Inflammatory macrophage (primary cell): Measurements from ENCODE around the gene CALN1.
"Not testable (repeated sequence)": the region's sequence is repeated elsewhere in the genome, so short reads cannot be mapped to it uniquely, and the experiment has no call there.

ENCODE experiments used
- DNase-seq, 2 donors: peaks; one replicate each; pipeline ENCODE4 v3.0.0-alpha.2; 2020 to 2022
- total RNA-seq, 18 experiments: gene quantifications; one replicate each; lab custom pipeline; 2026; ENCODE audit warnings: mixed read lengths in 6 of 18, inconsistent platforms in 2 of 18; lab: John Stamatoyannopoulos, UW

The CALN1 gene
- 0 to 0.24 (median 0.04) reads per million in 18 experiments for total RNA-seq

DNA sequence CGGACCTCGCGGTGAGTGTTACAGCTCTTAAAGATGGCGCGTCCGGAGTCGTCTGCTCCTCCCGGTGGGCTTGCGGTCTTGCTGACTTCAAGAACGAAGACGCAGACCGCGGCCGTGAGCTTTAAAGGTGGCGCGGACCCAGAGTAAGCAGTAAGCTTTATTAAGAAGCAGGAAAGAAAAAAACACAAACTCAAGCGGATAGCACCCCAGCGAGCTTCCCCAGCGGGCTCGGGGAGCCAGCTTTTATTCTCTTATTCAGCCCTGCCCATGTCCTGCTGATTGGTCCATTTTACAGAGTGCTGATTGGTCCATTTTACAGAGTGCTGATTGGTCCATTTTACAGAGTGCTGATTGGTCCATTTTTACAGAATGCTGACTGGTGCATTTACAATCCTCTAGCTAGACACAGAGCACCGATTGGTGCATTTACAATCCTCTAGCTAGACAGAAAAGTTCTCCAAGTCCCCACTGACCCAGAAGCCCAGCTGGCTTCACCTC, at the start of gene CALN1:
Gene CALN1, minus strand, starts transcription at position 218 of the 498 bp plus-strand sequence.
- not testable (repeated sequence) for DNase-seq

DNA sequence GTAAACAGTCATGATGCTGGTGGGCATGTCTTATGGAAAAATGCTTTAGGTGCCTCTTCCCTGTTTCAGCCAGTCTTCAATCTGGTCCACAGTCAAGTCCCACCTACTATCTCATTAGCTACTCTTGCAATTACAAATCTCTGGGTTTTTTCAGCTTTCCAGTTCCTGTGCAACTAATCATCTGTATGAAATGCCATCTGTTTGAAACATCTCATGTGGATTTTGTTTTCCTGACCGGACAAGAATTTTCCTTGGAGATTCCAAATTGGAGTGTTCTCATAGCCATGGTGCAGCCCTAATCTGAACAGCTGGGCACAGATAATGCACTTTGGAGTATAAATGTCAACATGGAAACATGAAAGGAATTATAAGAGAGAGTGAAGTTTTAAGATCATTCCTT, 41.3 kb upstream of the CALN1 start:
- DNase-seq, result no peak

- DNase-seq, result no peak
Observed at GRCh38 chr7:72447465-72448204, 35.5 kb upstream of the CALN1 start.

- no peak for DNase-seq
Observed at GRCh38 chr7:72446591-72447462, 34.7 kb upstream of the CALN1 start.

DNA sequence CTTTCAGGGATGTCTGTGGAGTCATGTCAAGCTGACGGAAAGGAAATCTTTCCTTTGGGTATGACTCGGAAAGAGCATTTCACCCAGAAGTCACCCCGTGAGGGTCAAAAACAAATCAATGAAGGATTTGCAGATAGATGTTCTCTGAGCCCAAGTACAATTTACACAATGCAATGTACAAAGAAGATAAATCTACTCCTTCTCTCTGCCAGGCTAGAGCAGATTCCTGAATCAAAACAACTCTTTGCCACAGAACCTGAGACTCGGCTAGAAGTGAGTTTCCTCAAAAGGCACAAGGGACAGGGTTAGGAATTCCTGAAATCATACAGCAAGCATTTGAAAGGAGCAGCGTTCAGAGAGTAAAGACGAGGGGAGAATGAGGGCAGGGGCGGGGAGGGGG, 34.0 kb upstream of the CALN1 start:
- DNase-seq, result no peak

DNA sequence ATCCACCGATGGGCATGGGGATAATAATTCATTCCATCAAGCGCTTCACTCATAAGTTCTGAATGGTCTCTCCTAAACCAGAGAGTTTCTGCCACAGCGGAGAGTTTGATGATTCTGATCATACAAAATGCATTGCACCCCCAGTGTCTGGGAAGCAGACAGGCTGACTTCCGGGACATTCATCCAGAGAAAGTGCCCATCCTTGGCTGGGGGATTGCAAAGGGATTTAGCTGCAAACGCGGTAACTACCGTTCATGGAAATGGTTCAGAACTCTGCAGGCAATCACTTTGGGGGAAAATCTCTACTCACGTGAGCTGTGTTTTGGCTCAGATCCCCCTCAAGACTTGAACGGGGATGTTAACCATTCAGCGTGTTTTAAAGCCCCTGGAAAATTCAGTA, 33.4 kb upstream of the CALN1 start:
- DNase-seq, result no peak

DNA sequence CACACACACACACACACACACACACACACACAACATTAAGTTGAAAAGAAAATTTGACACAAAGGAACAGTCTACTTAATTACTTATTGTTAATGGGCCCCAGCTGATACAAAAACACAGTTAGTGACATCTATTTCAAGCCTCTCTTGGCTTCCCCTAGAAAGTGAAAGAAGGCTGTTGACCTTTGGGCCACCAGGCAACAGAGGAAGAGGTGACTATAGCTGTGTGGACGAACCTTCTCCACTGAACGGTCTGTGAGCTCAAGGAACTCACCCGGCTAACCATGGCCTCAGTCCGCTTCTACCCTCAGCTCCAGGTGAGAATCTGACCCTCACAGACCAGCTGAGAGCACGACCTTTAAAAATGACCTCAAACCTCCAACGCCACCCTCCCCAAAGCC, 32.9 kb upstream of the CALN1 start:
- no peak for DNase-seq

DNA sequence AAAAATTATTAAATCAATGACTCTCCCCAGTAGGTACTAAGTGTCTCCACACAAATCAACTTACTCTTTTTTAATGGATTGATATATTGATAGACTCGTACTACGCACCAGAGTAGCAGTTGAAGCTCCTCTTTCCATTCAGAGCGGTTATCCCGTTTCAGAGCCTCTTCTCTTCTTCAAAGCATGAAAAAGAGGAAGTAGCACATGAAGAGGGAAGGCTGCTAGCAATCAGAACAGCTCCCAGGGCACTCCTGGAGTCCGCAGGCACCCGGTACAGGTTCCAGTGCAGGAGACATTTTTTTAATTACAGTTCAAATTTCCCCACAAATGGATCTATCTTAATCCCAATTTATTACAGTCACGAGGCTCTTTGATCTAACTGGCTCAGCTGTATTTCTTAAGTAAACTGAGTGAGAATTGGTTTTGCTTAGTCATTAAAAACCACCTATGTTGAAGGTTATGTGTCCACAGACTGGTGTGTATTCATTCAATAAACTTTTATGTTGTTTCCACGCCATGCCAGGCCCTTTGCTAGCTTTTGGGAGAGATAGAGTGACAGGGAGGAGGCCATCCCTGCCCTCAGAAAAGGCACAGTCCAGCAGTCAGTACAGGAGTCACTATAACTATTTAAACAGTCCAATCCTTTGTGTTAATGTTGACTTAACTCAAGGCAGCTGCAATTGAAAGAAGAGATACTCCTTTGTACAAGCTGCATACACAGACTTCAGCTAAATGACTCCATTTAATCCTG, 32.1 kb upstream of the CALN1 start:
- DNase-seq, result peak; percentile 31 to 49

DNA sequence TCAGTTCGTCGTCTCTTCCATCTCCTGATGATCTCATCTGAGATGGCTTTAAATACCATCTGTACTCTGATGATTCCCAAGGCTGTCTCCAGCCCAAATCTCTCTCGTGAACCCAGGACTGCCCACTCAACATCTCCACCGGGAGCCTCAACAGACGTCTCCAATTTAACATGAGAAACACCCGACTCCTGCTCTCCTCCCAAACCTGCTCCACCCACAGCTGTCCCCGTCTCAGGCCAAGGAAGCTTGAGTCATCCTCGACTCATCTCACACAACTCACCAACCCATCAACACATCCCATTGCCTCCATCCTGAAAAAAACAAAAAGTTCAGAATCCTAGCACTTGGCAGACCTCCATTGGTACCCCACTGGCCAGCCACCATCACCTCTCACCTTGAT, 29.7 kb upstream of the CALN1 start:
- no peak for DNase-seq

DNA sequence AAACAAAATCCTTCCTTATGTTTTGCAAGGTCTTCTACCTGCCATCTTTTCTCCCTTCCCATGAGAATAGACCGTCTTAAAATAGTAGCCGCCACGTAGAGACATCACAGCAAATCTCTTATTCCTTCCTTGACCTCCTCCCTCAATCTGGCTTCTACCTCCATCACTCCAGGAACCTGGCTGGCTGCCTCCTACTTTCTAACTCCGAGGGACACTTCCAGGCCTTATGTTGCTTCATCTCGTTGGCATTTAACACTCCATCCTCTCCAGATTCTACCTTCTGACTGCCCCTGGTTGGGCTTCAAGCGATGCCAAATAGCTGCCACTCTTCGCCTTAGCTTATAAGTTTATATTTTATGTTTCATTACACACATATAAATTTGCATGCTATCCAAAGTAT, 26.4 kb upstream of the CALN1 start:
- no peak for DNase-seq

DNA sequence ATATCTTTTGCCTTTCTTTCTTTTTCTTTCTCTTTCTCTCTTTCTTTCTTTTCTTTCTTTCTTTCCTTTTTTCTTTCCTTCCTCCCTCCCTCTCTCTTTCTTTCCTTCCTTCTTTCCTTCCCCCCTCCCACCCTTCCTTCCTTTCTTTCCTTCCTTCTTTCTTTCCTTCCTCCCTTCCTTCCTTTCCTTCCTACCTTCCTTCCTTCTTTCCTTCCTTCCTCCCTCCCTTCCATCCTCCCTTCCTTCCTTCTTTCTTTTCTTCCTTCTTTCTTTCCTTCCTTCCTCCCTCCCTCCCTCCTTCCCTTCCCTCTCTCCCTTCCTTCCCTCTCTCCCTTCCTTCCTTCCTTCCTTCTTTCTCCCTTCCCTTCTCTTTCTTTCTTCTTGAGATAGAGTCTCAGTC, 25.5 kb upstream of the CALN1 start:
- DNase-seq, result no peak

DNA sequence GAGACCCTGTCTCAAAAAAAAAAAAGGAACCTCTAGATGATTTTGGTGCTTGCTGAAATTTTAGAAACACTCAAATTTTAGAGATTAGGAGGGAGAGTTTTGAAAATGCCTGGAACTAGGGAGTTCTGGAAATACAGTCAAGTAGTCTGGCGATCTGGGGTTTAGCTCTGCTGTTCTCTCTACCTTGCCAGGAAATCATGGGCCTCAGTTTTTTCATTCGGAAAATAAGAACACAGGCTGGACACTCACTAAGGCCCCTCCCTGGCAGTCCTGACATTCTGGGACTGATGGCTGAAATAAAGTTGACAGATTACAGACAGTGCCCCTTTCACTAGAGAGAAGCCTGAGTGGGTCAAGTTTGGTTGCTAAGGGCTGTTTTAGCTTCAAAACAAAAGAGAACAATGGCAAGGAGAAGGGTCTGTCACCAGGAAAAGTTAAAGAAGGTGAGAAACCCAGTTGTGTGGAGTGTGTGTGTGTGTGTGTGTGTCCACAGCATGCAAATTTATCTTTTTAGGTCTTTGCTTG, 25.0 kb upstream of the CALN1 start:
- no peak for DNase-seq

DNA sequence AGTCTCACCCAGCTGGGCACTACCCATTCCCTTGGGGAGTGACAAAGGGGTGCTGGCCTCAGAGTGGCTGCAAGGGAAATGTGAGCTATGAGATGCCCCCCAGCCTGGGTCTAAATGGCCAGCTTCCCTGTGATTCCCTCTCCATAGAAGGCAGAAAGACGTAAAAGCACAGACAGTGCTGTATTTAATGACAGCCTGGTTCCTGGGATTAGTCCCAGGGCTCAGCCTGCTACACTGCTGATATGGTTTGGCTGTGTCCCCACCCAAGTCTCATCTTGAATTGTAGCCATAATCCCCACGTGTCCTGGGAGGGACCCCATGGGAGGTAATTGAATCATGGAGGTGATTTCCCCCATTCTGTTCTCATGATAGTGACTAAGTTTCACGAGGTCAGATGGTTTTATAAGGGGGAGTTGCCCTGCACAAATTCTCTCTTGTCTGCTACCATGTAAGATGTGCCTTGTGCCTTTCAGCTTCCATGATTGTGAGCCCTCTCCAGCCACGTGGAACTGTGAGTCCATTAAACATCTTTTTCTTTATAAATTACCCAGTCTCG, 23.9 kb upstream of the CALN1 start:
- DNase-seq, result no peak

GRCh38 chr7:72435366-72435765, 23.2 kb upstream of the CALN1 start:
- DNase-seq, result no peak

DNA sequence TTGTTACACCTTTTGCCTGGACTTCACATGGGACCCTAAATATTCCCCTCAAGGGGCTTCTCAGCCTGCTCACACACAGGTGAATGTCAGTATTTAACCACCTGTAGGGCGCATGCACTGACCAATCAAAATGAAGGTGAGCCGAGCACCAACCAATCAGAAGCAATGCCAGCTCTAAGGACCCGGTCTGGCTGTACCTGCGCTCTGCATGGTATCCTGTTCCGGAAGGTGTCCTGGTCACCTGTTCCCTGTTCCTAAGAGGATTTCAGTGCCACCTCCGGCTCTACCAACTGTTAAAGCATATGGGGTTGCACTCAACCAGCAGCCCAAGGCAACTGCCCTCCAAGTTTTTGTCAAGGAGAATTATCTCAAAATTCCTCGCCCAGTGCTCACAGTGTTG, 18.4 kb upstream of the CALN1 start:
- no peak for DNase-seq

DNA sequence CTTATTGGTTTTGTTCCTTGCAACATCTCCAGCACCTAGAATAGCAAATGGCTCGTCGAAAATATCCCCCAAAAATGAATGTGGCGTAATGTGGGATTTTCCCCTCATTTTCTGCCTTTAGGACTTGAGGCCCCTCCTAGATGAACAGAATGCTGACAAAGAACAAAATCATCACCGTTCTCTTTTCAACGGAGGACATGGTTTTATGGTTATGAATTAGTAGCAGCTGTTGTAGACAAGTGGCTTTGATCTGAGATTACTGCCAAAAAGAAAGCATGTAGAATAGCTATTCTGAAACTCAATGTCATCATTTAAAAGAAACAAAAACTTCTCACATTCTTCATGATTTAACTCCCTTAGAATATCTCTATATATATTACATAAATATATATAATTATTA, 17.2 kb upstream of the CALN1 start:
- no peak for DNase-seq

GRCh38 chr7:72416846-72417245, 4.7 kb upstream of the CALN1 start:
- DNase-seq, result no peak

DNA sequence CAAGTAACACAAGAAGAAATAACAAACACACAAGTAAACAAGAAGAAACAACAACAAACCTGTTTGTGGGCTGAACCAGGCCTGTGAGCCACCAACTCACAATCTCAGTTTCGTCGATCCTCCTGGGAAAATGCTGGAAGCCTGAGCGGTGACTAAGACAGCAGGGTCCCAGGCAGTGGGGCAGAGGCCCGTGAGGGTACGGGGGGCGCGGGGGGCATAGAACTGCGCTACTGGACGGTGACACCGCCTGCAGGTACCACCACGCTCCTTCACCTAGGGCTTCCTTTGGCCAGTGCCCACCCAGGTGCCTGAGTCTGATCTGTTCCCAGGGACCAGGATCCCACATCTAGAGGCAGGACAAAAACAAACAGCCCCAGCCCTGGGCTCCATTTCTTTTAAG, 3.4 kb upstream of the CALN1 start:
- no peak for DNase-seq

DNA sequence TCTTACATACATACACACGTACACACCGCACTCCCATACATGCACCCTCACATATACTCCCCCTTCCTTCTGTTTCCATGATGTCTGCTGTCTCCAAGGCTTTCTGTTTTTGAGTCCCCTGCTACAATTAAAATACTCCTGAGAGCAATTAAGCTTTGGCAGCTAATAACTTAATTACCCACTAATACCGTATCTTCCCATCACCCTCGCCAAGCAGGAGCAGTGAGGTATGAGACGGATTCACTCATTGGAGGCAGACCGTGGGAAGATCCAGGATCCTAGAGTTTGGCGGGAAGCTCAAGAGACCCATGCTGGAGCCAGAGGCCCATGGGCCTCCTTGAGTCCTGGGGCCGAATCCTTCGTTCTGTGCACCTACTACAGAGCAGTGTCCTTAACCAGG, 1.7 kb upstream of the CALN1 start:
- DNase-seq, result no peak

GRCh38 chr7:72413290-72413689, 1.2 kb upstream of the CALN1 start:
- no peak for DNase-seq

DNA sequence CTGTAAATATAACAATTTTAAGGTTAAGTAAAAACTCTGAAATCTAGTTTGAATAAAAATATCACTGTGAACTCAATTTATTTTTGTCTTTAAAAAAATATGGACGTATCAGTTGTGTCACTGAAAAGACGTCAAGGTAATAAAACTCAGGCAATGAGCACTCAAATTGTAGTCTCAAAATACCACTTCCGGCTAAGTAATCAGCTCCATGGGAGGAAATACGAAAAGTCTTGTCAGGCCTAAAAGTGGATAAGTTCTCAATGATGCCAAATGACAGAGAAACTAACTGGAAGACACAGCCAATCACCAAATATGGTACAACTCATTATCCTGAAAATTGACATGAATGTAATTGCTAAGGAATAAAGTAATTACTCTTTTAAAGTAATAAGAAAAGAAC, 719 bp downstream of the CALN1 start:
- DNase-seq, result no peak

DNA sequence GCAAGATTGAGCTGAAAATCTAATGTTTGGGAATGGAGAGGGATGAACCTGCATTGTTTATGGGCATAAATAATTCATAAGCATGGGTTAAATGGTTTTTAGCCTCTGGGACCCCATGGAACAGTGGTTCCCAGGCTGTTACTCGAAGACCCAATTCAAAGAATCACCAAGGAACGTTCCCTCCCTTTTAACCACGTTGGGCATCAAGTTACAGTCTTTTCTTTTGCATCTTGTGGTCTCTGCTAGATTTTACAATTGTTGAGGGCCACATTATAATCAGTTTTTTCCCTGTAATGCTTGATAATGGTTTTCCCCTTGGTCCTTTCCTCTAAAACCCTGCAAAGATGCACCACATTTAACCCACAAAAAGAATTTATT, 2.5 kb downstream of the CALN1 start:
- no peak for DNase-seq
